ENCODE results near the gene ETV6.

The ETV6 gene

DNA sequence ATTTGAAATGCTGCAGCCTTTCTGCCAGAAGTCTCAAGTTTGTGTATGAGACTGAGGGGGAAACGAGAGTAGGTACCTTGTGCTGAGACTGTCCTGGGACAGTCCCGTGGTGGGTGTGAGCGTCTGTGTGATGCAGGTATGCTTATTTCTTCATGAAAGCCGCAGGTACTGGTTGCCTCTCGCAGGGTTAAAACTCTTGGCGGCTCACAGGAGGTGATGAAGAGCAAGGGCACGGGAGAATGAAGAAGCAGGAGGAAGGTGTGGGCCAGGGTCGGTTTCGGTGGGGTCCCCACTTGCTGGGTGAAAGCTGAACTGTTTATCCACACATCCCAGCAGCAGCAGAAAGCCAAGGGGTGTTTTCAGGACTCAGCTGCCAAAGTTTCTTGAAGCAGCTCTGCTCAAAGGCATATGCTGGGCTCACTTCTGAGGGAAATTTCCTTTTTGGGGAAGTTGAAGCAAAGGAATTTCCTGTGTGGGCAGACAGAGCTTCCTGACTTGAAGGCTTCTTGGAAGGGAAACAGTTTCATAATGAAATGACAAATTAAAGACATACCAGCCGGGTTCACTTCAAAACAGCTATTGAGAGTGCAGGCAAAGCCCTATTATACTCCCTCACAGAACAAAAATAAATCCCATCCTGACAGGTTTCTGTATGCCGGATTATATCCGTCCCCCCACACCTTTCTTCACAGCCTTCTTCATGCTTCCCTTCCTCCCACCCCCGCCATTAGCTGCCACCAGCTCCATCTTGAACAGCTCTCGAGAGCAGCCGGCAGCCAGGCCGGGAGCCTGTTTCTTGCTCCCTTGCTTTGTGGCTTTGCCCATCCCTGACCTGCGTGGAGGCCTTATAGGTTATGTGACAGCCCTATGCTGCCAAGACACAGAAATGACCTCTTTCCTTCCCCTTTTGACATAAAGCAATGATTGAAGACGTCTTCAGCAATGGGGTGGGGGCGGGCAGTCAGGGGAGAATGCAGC lies 116.6 kb downstream of the ETV6 start:
- peak; percentile 38 for DNase-seq (ENCODE audit: low spot score)
- in situ Hi-C loops (cut with MboI; ENCODE audit: low pct_unique_long_range_greater_than_20kb, low sequenced_read_pairs, unreplicated experiment), result loop anchor here (25.0 kb wide), 1 partner anchor 246 kb away; no protein-coding TSS in a partner anchor
- TF ChIP-seq, protein P1, sequence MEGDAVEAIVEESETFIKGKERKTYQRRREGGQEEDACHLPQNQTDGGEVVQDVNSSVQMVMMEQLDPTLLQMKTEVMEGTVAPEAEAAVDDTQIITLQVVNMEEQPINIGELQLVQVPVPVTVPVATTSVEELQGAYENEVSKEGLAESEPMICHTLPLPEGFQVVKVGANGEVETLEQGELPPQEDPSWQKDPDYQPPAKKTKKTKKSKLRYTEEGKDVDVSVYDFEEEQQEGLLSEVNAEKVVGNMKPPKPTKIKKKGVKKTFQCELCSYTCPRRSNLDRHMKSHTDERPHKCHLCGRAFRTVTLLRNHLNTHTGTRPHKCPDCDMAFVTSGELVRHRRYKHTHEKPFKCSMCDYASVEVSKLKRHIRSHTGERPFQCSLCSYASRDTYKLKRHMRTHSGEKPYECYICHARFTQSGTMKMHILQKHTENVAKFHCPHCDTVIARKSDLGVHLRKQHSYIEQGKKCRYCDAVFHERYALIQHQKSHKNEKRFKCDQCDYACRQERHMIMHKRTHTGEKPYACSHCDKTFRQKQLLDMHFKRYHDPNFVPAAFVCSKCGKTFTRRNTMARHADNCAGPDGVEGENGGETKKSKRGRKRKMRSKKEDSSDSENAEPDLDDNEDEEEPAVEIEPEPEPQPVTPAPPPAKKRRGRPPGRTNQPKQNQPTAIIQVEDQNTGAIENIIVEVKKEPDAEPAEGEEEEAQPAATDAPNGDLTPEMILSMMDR (IDR thresholded peaks at IDR 0.05; ENCODE audit: extremely low read depth, insufficient read depth, missing control alignments), result no peak

DNA sequence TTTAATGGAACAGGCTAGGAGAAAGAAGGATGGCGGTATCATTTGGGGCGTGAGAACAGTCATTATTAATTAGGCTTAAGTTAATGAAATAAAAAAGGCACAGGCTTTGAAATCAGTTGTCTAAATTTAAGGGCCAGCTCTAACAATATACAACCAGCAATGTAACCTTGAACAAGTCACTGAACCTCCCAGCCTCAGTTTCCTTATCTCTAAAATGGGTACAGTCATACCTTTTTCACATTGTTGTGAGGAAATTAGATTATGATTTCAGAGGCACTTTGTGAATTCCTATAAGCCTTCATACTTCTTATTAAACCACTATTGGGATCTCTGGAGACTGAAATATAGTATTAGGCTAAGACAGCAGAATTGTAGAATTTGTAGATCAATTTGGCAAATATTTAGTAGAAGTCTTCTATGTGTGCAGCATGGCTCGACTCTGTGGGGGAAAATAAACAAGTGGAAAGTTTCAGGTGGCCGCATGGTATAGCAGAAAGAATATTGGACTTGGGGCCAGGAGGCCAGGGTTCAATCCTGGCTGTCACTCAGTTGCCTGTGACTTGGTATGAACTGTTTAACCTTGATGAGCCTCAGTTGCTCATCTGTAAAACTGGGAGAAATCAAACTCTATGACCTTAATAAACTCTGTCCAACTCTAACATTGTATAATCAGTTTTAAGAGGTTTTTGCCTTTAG lies 117.7 kb downstream of the ETV6 start:
- in situ Hi-C loops (cut with MboI; ENCODE audit: low pct_unique_long_range_greater_than_20kb, low sequenced_read_pairs, unreplicated experiment), result loop anchor here (25.0 kb wide), 1 partner anchor 245 kb away; no protein-coding TSS in a partner anchor
- TF ChIP-seq, protein P1 (IDR thresholded peaks at IDR 0.05; ENCODE audit: extremely low read depth, insufficient read depth, missing control alignments), result no peak
- no peak for DNase-seq (ENCODE audit: low spot score)

DNA sequence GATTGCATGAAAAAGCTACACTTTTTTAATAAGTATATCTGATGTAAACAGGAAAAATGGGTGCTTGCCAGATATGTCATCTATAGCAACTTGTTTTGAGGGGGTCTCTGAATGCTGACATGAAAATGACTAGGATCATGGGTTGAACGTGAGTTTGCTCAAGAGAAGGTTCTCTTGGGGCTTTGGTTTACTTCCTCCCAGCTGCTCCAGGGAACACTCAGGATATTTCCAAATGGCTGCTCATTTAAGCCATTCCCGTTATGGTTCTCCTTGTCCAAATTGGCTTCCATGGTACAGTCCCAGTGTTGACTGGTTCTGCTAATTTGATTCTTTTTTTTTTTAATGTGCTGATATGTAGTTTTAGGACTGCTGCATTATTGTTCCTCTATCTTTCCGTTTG lies 118.3 kb downstream of the ETV6 start:
- in situ Hi-C loops (cut with MboI; ENCODE audit: low pct_unique_long_range_greater_than_20kb, low sequenced_read_pairs, unreplicated experiment), result loop anchor here (25.0 kb wide), 1 partner anchor 245 kb away; no protein-coding TSS in a partner anchor
- TF ChIP-seq, protein P1 (IDR thresholded peaks at IDR 0.05; ENCODE audit: extremely low read depth, insufficient read depth, missing control alignments), result no peak
- DNase-seq (ENCODE audit: low spot score), result no peak

DNA sequence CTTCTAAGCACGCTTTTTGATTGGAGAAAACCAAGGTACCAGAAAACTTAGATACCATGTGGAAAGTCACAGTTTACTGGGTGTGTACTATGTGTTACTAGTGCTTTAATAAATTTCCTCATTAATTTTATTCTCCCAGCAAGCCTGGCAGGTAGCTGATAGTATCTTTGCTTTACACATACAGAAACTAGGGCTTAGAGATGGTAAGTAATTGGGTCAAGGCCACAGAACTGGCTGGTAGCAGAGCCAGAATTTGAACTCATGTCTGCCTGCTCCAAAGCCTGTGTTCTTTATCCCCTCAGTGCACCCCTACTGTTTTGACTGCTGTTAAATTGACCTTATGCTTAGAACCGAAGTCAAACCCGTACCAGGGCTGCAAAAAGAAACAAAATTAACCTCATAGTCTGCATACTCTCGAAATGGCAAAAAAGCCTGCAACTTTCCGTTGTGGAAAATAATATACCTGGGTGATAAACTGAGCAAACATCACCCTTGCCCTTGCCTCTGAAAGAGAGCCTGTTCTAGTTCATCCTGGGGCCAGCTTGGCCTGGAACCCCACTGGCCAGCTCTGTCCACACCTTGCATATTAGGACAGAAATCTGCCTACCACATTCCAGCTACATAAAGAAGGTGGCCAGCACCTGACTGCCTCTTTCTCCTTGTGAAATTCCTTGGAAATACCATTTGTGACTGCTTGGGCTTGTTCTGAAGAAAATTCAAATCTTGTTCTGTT lies 118.9 kb downstream of the ETV6 start:
- no peak for DNase-seq (ENCODE audit: low spot score)
- in situ Hi-C loops (cut with MboI; ENCODE audit: low pct_unique_long_range_greater_than_20kb, low sequenced_read_pairs, unreplicated experiment), result loop anchor here (25.0 kb wide), 1 partner anchor 244 kb away; no protein-coding TSS in a partner anchor
- TF ChIP-seq, protein P1 (IDR thresholded peaks at IDR 0.05; ENCODE audit: extremely low read depth, insufficient read depth, missing control alignments), result no peak

- DNase-seq (ENCODE audit: low spot score), result no peak
- in situ Hi-C loops (cut with MboI; ENCODE audit: low pct_unique_long_range_greater_than_20kb, low sequenced_read_pairs, unreplicated experiment), result loop anchor here (25.0 kb wide), 1 partner anchor 242 kb away; no protein-coding TSS in a partner anchor
- TF ChIP-seq, protein P1 (IDR thresholded peaks at IDR 0.05; ENCODE audit: extremely low read depth, insufficient read depth, missing control alignments), result no peak
Measured at GRCh38 chr12:11769723-11770514, 120.4 kb downstream of the ETV6 start.
